Measurements from ENCODE around the gene LRRC55.

DNA sequence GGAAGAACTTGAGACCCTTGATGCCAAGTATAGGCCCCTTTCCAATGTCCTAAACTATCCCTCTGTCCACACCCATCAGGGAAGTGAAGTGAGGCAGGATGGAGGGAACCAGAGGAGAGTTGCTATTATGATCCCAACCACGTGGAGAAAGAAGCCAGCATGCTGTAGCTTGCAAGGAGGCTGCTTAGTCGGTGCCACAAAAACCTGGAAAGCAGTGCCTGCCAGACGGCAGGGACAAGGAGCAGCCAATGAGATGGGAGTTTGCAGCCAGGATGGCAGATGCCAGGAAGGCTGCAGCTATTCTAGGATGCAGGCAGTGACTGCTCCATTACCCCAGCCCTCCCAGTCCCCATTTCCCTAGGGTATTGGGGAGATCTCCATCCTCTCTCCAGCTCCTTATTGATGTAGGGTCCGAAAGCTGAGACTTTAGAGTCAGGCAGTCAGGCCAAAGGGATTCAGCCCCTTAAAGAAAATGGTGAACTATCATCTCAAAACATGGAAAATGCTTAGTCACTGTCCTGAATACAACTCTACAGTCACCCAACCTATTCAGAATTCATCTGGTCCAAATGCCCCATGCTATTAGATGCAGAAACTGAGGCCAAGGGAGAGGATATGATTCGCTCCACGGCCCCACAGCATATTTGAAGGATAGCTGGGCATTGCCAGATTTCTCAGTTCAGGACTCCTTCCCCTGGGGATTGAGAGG, 18.4 kb upstream of the LRRC55 start:
- TF ChIP-seq, protein P1, sequence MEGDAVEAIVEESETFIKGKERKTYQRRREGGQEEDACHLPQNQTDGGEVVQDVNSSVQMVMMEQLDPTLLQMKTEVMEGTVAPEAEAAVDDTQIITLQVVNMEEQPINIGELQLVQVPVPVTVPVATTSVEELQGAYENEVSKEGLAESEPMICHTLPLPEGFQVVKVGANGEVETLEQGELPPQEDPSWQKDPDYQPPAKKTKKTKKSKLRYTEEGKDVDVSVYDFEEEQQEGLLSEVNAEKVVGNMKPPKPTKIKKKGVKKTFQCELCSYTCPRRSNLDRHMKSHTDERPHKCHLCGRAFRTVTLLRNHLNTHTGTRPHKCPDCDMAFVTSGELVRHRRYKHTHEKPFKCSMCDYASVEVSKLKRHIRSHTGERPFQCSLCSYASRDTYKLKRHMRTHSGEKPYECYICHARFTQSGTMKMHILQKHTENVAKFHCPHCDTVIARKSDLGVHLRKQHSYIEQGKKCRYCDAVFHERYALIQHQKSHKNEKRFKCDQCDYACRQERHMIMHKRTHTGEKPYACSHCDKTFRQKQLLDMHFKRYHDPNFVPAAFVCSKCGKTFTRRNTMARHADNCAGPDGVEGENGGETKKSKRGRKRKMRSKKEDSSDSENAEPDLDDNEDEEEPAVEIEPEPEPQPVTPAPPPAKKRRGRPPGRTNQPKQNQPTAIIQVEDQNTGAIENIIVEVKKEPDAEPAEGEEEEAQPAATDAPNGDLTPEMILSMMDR (IDR thresholded peaks at IDR 0.05): no peak
- TF ChIP-seq POLR2A (IDR thresholded peaks at IDR 0.05; ENCODE audit: low read depth): no peak

Data from esophagus muscularis mucosa (tissue), 3 donors.